Caco-2 (cell line): Measurements from ENCODE around the gene LEAP2. TPM values are rescaled to one million over a fixed set of nuclear protein-coding genes. Genes with fewer than 3 reads are reported as not detected.

ENCODE experiments used
- BruUV-seq: library from RNA; stranded (reverse); fragments of 400-500 nt; replicated peaks from 2 replicates; lab custom pipeline; 2021; lab: Mats Ljungman, UMichigan
- CTCF ChIA-PET: fragments of 300-600 bp; sonication (Branson Sonifier 250); formaldehyde crosslinking; loops from one replicate; lab custom pipeline; 2022; ENCODE audit warnings: antibody characterized with exemption; lab: Charles Lee
- POLR2A ChIA-PET: fragments of 300-600 bp; sonication (Branson Sonifier 250); formaldehyde crosslinking; loops from one replicate; lab custom pipeline; 2022; ENCODE audit warnings: antibody characterized with exemption; lab: Charles Lee
- DNase-seq, 2 experiments: peaks; one replicate each; pipeline versions ENCODE4 v3.0.0 to v3.0.0-alpha.2; 2020 to 2022
- H3K27me3 ChIP-seq: replicated peaks from 2 replicates; pipeline ENCODE4 v1.6.0; 2011; ENCODE audit warnings: low read length; ENCODE audit not compliant: control insufficient read depth, insufficient read depth
- H3K36me3 ChIP-seq: 2 replicates; pipeline ENCODE4 v1.5.1; 2011; ENCODE audit warnings: low read length; ENCODE audit not compliant: control insufficient read depth, insufficient read depth
- H3K4me1 ChIP-seq: fragments of 250-450 bp; sonication (Bioruptor Pico); 2 replicates; pipeline ENCODE4 v1.5.1; 2020; ENCODE audit warnings: mild to moderate bottlenecking
- H3K4me3 ChIP-seq: 2 replicates; pipeline ENCODE4 v1.5.1; 2011; ENCODE audit warnings: low read depth, mild to moderate bottlenecking, control low read depth, low read length
- H3K9me3 ChIP-seq: fragments of 250-450 bp; sonication (Bioruptor Pico); 2 replicates; pipeline ENCODE4 v1.5.1; 2020; ENCODE audit warnings: mild to moderate bottlenecking, moderate library complexity
- H3K27ac Mint-ChIP-seq: one replicate; pipeline ENCODE4 v1.8.0; 2022; ENCODE audit warnings: mixed read lengths; ENCODE audit not compliant: unreplicated experiment
- H3K27me3 Mint-ChIP-seq: one replicate; pipeline ENCODE4 v1.8.0; 2022; ENCODE audit warnings: mixed read lengths; ENCODE audit not compliant: insufficient read depth, unreplicated experiment
- H3K36me3 Mint-ChIP-seq: one replicate; pipeline ENCODE4 v1.8.0; 2022; ENCODE audit warnings: mild to moderate bottlenecking, mixed read lengths; ENCODE audit not compliant: insufficient read depth, unreplicated experiment
- H3K4me1 Mint-ChIP-seq: one replicate; pipeline ENCODE4 v1.8.0; 2022; ENCODE audit warnings: low read depth, mixed read lengths; ENCODE audit not compliant: unreplicated experiment
- H3K4me3 Mint-ChIP-seq: one replicate; pipeline ENCODE4 v1.8.0; 2022; ENCODE audit warnings: mild to moderate bottlenecking, moderate library complexity, mixed read lengths; ENCODE audit not compliant: unreplicated experiment
- H3K9me3 Mint-ChIP-seq: one replicate; pipeline ENCODE4 v1.8.0; 2022; ENCODE audit warnings: mixed read lengths; ENCODE audit not compliant: unreplicated experiment
- intact Hi-C: fragments of 100-400 bp; cut with micrococcal nuclease; formaldehyde crosslinking; loops from one replicate; pipeline ENCODE4 v1.10.0; 2022; ENCODE audit not compliant: unreplicated experiment
- total RNA-seq: library from RNA; stranded (reverse); gene quantifications from 2 replicates; pipeline ENCODE4 v1.2.3, GENCODE V29; 2022
- TF ChIP-seq, protein P1 (sequence below), 2 experiments: fragments of 200-600 bp in 1 of 2; IDR thresholded peaks; 1 replicate in 1 of 2; 2 replicates in 1 of 2; pipeline versions ENCODE4 v1.5.1 to v1.8.0; 2011 to 2022; ENCODE audit warnings: antibody characterized with exemption in 1 of 2, control low read depth in 1 of 2, inconsistent platforms in 1 of 2, low read depth in 1 of 2, low read length in 1 of 2, mild to moderate bottlenecking in 1 of 2, moderate library complexity in 1 of 2; ENCODE audit not compliant: insufficient read depth in 1 of 2, severe bottlenecking in 1 of 2, unreplicated experiment in 1 of 2

LEAP2 gene
- total RNA-seq, 1 experiment from 2014 or later, result 1.1 TPM

DNA sequence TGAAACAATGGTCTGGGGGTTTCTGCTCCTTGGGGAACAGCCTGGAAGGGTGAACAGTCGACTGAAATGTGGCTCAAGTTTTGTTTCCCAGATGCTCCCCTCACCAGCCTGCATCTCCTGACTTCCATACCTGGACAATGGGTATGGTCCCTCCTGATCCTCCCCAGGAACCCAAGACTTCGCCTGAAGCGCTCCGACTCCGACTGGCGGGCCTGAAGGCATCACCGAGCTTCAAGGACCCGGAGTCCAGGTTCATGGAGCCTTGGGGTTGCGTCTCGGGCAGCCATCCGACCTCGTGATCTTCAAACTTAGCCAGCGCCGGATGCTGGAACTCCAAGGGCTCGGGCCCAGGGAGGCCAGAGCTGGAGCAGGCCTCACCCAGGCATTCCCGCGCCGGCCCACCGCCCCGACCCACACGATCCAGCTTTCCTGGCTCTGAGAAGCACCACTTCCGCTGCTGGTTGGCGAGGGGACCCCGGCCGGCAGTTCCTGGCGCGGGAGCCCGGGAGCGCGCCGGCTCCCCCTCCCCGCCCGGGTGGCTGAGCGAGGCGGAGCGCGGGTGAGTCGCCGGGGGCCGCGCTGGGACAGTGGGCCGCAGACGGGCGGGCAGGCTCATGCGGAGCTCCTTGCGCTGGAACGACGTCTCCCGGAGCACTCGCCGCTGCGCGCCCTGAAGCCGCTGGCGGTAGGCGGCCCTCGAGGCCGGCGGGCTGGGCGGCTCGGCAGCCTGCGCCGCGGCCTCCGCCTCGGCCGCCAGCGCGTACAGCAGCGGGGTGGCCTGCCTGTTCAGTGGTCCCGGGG, 48.2 kb upstream of the LEAP2 start:
- no peaks in the 10 kb centered on the region; the same call in 1 of the 2 replicates for H3K36me3 ChIP-seq
- no peaks in the 10 kb centered on the region for H3K4me1 Mint-ChIP-seq
- DNase-seq, result no peak
- no peaks in the 10 kb centered on the region for H3K36me3 Mint-ChIP-seq
- H3K9me3 ChIP-seq, result no peaks in the 10 kb centered on the region
- TF ChIP-seq, protein P1, sequence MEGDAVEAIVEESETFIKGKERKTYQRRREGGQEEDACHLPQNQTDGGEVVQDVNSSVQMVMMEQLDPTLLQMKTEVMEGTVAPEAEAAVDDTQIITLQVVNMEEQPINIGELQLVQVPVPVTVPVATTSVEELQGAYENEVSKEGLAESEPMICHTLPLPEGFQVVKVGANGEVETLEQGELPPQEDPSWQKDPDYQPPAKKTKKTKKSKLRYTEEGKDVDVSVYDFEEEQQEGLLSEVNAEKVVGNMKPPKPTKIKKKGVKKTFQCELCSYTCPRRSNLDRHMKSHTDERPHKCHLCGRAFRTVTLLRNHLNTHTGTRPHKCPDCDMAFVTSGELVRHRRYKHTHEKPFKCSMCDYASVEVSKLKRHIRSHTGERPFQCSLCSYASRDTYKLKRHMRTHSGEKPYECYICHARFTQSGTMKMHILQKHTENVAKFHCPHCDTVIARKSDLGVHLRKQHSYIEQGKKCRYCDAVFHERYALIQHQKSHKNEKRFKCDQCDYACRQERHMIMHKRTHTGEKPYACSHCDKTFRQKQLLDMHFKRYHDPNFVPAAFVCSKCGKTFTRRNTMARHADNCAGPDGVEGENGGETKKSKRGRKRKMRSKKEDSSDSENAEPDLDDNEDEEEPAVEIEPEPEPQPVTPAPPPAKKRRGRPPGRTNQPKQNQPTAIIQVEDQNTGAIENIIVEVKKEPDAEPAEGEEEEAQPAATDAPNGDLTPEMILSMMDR (IDR thresholded peaks at IDR 0.05; ENCODE audit: insufficient read depth in 1 of 2, low read depth in 1 of 2, low read length in 1 of 2, severe bottlenecking in 1 of 2, unreplicated experiment in 1 of 2), result no peak
- intact Hi-C loops, result no loop called here
- no TSS peak for BruUV-seq
- H3K4me3 Mint-ChIP-seq, result no peak overlapping the region
- H3K4me1 ChIP-seq, result peaks cover 5% of the 10 kb centered on the region; the same call in 1 of the 2 replicates
- no peak overlapping the region for H3K27ac Mint-ChIP-seq
- ChIA-PET POLR2A (no interaction called here), CTCF (no interaction called here)
- H3K4me3 ChIP-seq, result no peak overlapping the region
- H3K27me3 ChIP-seq, result no peaks in the 10 kb centered on the region
- no peaks in the 10 kb centered on the region for H3K9me3 Mint-ChIP-seq
- H3K27me3 Mint-ChIP-seq, result no peaks in the 10 kb centered on the region

DNA sequence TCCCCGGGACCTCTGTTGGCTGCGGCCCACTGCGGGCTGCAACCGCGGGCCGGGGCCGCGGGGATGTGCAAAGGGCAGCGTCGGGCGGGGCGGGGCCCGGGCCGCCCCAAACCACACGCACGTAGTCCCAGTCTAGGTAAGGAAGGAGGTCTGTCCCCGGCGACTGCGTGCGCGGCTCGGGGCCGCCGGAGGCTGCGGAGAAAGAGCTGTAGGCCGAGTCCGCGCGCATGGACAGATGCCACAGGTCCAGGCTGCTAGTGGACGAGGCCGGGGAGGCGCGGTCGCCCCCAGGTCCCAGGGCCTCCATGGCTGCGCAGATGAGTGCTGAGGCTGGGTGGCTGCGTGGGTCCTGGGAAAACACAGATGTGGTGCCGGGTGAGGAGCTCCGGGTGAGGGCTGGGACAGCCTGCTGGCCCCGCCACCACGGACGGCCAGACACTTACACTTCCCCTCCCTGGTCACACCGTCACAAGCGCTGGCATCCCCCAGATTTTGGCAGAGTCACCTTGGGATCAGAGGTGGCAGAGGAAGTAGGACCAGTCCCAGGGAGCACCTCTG, 47.6 kb upstream of the LEAP2 start:
- H3K9me3 Mint-ChIP-seq, result no peaks in the 10 kb centered on the region
- DNase-seq, result no peak
- Histone ChIP-seq H3K4me3 (no peak overlapping the region), H3K36me3 (no peaks in the 10 kb centered on the region; the same call in 1 of the 2 replicates), H3K27me3 (no peaks in the 10 kb centered on the region), H3K4me1 (peaks cover 5% of the 10 kb centered on the region), H3K9me3 (no peaks in the 10 kb centered on the region)
- H3K4me3 Mint-ChIP-seq, result no peak overlapping the region
- intact Hi-C loops, result no loop called here
- no peak overlapping the region for H3K27ac Mint-ChIP-seq
- no peaks in the 10 kb centered on the region for H3K4me1 Mint-ChIP-seq
- H3K36me3 Mint-ChIP-seq, result no peaks in the 10 kb centered on the region
- BruUV-seq, result no TSS peak
- POLR2A ChIA-PET, result interaction anchor here (0.6 kb wide), 1 partner anchor 36 kb away, joined by 4 read pairs; no protein-coding TSS in a partner anchor
- no peaks in the 10 kb centered on the region for H3K27me3 Mint-ChIP-seq
- CTCF ChIA-PET, result no interaction called here
- TF ChIP-seq, protein P1 (IDR thresholded peaks at IDR 0.05; ENCODE audit: insufficient read depth in 1 of 2, low read depth in 1 of 2, low read length in 1 of 2, severe bottlenecking in 1 of 2, unreplicated experiment in 1 of 2), result no peak

DNA sequence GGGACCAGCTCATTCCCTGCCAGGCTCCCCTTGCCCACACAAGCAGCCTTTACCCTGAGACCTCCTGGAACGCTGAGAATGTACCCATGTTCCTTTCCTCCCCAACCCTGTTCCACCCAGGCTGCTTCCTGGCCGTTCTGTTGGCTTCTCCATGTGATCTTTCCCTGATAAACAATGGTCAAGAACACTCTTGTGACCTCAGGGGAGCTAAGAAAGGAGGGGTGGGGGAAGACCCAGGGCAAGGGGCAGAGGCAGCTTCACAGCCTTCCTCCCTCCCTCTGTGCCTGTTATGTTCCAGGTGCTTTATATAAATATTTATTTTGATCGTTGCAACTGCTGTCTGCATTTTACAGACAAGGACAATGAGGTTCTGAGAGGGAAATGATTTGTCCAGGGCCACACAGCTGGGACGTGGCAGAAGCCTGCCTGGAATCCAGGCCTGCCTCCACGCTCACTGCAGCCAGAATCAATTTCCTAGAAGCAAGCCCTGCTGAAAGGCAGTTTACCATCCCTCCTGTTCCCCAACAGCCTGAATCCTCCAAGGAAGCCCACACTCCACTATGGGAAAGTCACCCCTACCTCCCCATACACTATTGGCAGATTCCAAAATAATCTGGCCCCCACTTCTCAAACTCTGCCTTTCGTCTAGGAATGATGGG, 46.9 kb upstream of the LEAP2 start:
- no peak for DNase-seq
- Mint-ChIP-seq H3K36me3 (peaks cover 5% of the 10 kb centered on the region), H3K27ac (no peak overlapping the region), H3K4me1 (no peaks in the 10 kb centered on the region), H3K27me3 (no peaks in the 10 kb centered on the region), H3K4me3 (no peak overlapping the region), H3K9me3 (no peaks in the 10 kb centered on the region)
- ChIA-PET POLR2A (interaction anchor here (0.6 kb wide), 1 partner anchor 37 kb away, joined by 4 read pairs; no protein-coding TSS in a partner anchor), CTCF (no interaction called here)
- no TSS peak for BruUV-seq
- Histone ChIP-seq H3K27me3 (no peaks in the 10 kb centered on the region), H3K4me1 (peaks cover 10% of the 10 kb centered on the region), H3K36me3 (no peaks in the 10 kb centered on the region; the same call in 1 of the 2 replicates), H3K9me3 (no peaks in the 10 kb centered on the region), H3K4me3 (no peak overlapping the region)
- intact Hi-C loops, result no loop called here
- TF ChIP-seq, protein P1 (IDR thresholded peaks at IDR 0.05; ENCODE audit: insufficient read depth in 1 of 2, low read depth in 1 of 2, low read length in 1 of 2, severe bottlenecking in 1 of 2, unreplicated experiment in 1 of 2), result no peak
